Activated naive CD8-positive, alpha-beta T cell treated with anti-CD3 and anti-CD28 coated beads, Interleukin-2, amount 50 U/mL, for 24 hours (primary cell): ENCODE results near the gene LTBP3.

ENCODE experiments used
- ATAC-seq: fragments of 150-1000 bp; cut with Tn5 transposase; one replicate; pipeline ENCODE4 v1.10.0; 2021
- DNase-seq: peaks from one replicate; pipeline ENCODE4 v3.0.0; 2021
- H3K27ac Mint-ChIP-seq: one replicate; pipeline ENCODE4 v1.8.0; 2021; ENCODE audit warnings: mild to moderate bottlenecking, mixed read lengths
- H3K27me3 Mint-ChIP-seq: one replicate; pipeline ENCODE4 v1.8.0; 2021; ENCODE audit warnings: mixed read lengths
- H3K36me3 Mint-ChIP-seq: one replicate; pipeline ENCODE4 v1.8.0; 2021; ENCODE audit warnings: low read depth, mixed read lengths
- H3K4me1 Mint-ChIP-seq: one replicate; pipeline ENCODE4 v1.8.0; 2021; ENCODE audit warnings: mixed read lengths
- H3K4me3 Mint-ChIP-seq: one replicate; pipeline ENCODE4 v1.8.0; 2021; ENCODE audit warnings: mild to moderate bottlenecking, moderate library complexity, mixed read lengths
- H3K9me3 Mint-ChIP-seq: one replicate; pipeline ENCODE4 v1.8.0; 2021; ENCODE audit warnings: mixed read lengths

LTBP3 gene

GRCh38 chr11:65558002-65558929, at the start of gene LTBP3:
Gene LTBP3 (minus strand): TSS chr11:65558359. CDS start chr11:65557959, 400 bp downstream.
- DNase-seq (no peak), ATAC-seq (peak; percentile 16)
- peak within 1 kb of the TSS; percentile 86 for H3K27ac Mint-ChIP-seq
- H3K9me3 Mint-ChIP-seq: no peaks in the 10 kb centered on the region
- no peaks in the 10 kb centered on the region for H3K36me3 Mint-ChIP-seq
- no peaks in the 10 kb centered on the region for H3K27me3 Mint-ChIP-seq
- peaks cover 63% of the 10 kb centered on the region for H3K4me1 Mint-ChIP-seq
- peak within 1 kb of the TSS; percentile 78 for H3K4me3 Mint-ChIP-seq

GRCh38 chr11:65606876-65607613, 48.9 kb upstream of the LTBP3 start:
- Mint-ChIP-seq H3K27me3 (no peaks in the 10 kb centered on the region), H3K9me3 (no peaks in the 10 kb centered on the region), H3K4me1 (peaks cover 24% of the 10 kb centered on the region), H3K36me3 (peaks cover 26% of the 10 kb centered on the region), H3K4me3 (no peak overlapping the region), H3K27ac (no peak overlapping the region)
- ATAC-seq (peak; percentile 61), DNase-seq (peak; percentile 29)

- no peak for DNase-seq
- no peak for ATAC-seq
- no peaks in the 10 kb centered on the region for H3K9me3 Mint-ChIP-seq
- peaks cover 21% of the 10 kb centered on the region for H3K36me3 Mint-ChIP-seq
- no peaks in the 10 kb centered on the region for H3K27me3 Mint-ChIP-seq
- no peak overlapping the region for H3K4me3 Mint-ChIP-seq
- no peak overlapping the region for H3K27ac Mint-ChIP-seq
- peaks cover 3% of the 10 kb centered on the region for H3K4me1 Mint-ChIP-seq
Measured at GRCh38 chr11:65604258-65604657, 46.1 kb upstream of the LTBP3 start.

- no peak overlapping the region for H3K4me3 Mint-ChIP-seq
- H3K36me3 Mint-ChIP-seq: peaks cover 13% of the 10 kb centered on the region
- H3K27me3 Mint-ChIP-seq: no peaks in the 10 kb centered on the region
- ATAC-seq: no peak
- no peak for DNase-seq
- no peak overlapping the region for H3K27ac Mint-ChIP-seq
- no peaks in the 10 kb centered on the region for H3K9me3 Mint-ChIP-seq
- peaks cover 6% of the 10 kb centered on the region for H3K4me1 Mint-ChIP-seq
Measured at GRCh38 chr11:65599955-65600246, 41.7 kb upstream of the LTBP3 start.

GRCh38 chr11:65599216-65599954, 41.2 kb upstream of the LTBP3 start:
- H3K4me3 Mint-ChIP-seq: no peak overlapping the region
- H3K36me3 Mint-ChIP-seq: peaks cover 12% of the 10 kb centered on the region
- DNase-seq (no peak), ATAC-seq (no peak)
- no peak overlapping the region for H3K27ac Mint-ChIP-seq
- no peaks in the 10 kb centered on the region for H3K27me3 Mint-ChIP-seq
- H3K9me3 Mint-ChIP-seq: no peaks in the 10 kb centered on the region
- peaks cover 7% of the 10 kb centered on the region for H3K4me1 Mint-ChIP-seq

- H3K9me3 Mint-ChIP-seq: no peaks in the 10 kb centered on the region
- no peaks in the 10 kb centered on the region for H3K27me3 Mint-ChIP-seq
- no peak overlapping the region for H3K27ac Mint-ChIP-seq
- DNase-seq: no peak
- ATAC-seq: no peak
- H3K4me3 Mint-ChIP-seq: no peak overlapping the region
- peaks cover 4% of the 10 kb centered on the region for H3K36me3 Mint-ChIP-seq
- peaks cover 7% of the 10 kb centered on the region for H3K4me1 Mint-ChIP-seq
Measured at GRCh38 chr11:65598258-65598699, 40.1 kb upstream of the LTBP3 start.

- Mint-ChIP-seq H3K4me1 (peaks cover 7% of the 10 kb centered on the region), H3K9me3 (no peaks in the 10 kb centered on the region), H3K27ac (no peak overlapping the region), H3K36me3 (peaks cover 2% of the 10 kb centered on the region), H3K27me3 (no peaks in the 10 kb centered on the region), H3K4me3 (no peak overlapping the region)
- DNase-seq (no peak), ATAC-seq (no peak)
Measured at GRCh38 chr11:65596520-65596919, 38.4 kb upstream of the LTBP3 start.

- ATAC-seq: peak; percentile 15
- DNase-seq: no peak
- no peaks in the 10 kb centered on the region for H3K27me3 Mint-ChIP-seq
- H3K36me3 Mint-ChIP-seq: peaks cover 2% of the 10 kb centered on the region
- H3K9me3 Mint-ChIP-seq: no peaks in the 10 kb centered on the region
- peaks cover 7% of the 10 kb centered on the region for H3K4me1 Mint-ChIP-seq
- no peak within 1 kb of the TSS for H3K27ac Mint-ChIP-seq
- no peak within 1 kb of the TSS for H3K4me3 Mint-ChIP-seq
Measured at GRCh38 chr11:65595543-65596281, 37.6 kb upstream of the LTBP3 start, which contains the start of gene KCNK7. Gene KCNK7 (minus strand): TSS chr11:65595800. CDS start chr11:65595772, 28 bp downstream.

- no peak overlapping the region for H3K27ac Mint-ChIP-seq
Measured at GRCh38 chr11:65595131-65595530, 37.0 kb upstream of the LTBP3 start.

GRCh38 chr11:65593518-65594414, 35.6 kb upstream of the LTBP3 start:
- Mint-ChIP-seq H3K4me3 (no peak overlapping the region), H3K27me3 (no peaks in the 10 kb centered on the region), H3K4me1 (peaks cover 18% of the 10 kb centered on the region), H3K36me3 (peaks cover 7% of the 10 kb centered on the region), H3K9me3 (no peaks in the 10 kb centered on the region), H3K27ac (no peak overlapping the region)
- ATAC-seq: peak; percentile 30
- DNase-seq: peak; percentile 63

More at GRCh38 chr11:65595131-65595530, 37.0 kb upstream of the LTBP3 start:
- Mint-ChIP-seq H3K36me3 (peaks cover 7% of the 10 kb centered on the region), H3K4me3 (no peak overlapping the region), H3K27me3 (no peaks in the 10 kb centered on the region), H3K9me3 (no peaks in the 10 kb centered on the region), H3K4me1 (peaks cover 7% of the 10 kb centered on the region)
- ATAC-seq: peak; percentile 6
- no peak for DNase-seq

GRCh38 chr11:65592858-65593517, 34.8 kb upstream of the LTBP3 start:
- no peak overlapping the region for H3K4me3 Mint-ChIP-seq
- H3K9me3 Mint-ChIP-seq: no peaks in the 10 kb centered on the region
- ATAC-seq (no peak), DNase-seq (no peak)
- no peak overlapping the region for H3K27ac Mint-ChIP-seq
- H3K36me3 Mint-ChIP-seq: peaks cover 10% of the 10 kb centered on the region
- H3K27me3 Mint-ChIP-seq: no peaks in the 10 kb centered on the region
- peaks cover 26% of the 10 kb centered on the region for H3K4me1 Mint-ChIP-seq

- no peak overlapping the region for H3K4me3 Mint-ChIP-seq
- peaks cover 34% of the 10 kb centered on the region for H3K4me1 Mint-ChIP-seq
- H3K9me3 Mint-ChIP-seq: no peaks in the 10 kb centered on the region
- peaks cover 8% of the 10 kb centered on the region for H3K36me3 Mint-ChIP-seq
- DNase-seq (no peak), ATAC-seq (no peak)
- H3K27ac Mint-ChIP-seq: no peak overlapping the region
- H3K27me3 Mint-ChIP-seq: no peaks in the 10 kb centered on the region
Measured at GRCh38 chr11:65591939-65592857, 34.0 kb upstream of the LTBP3 start.
